HEK293 (cell line): ENCODE measurements around the gene UTP4.
A peak's percentile ranks its signal among the peaks of the same experiment; 100 is the strongest.

Experiments used
- GLIS1 ChIP-seq: fragments of 450-650 bp; formaldehyde crosslinking; IDR thresholded peaks from 2 replicates; pipeline ENCODE4 v1.5.1; 2016; ENCODE audit warnings: missing biosample characterization, missing genetic modification characterization
- IKZF3 ChIP-seq: fragments of 450-650 bp; IDR thresholded peaks from 2 replicates; pipeline ENCODE4 v1.5.0; 2018; ENCODE audit warnings: missing biosample characterization, mild to moderate bottlenecking, missing genetic modification characterization, moderate library complexity
- INSM2 ChIP-seq: fragments of 450-650 bp; formaldehyde crosslinking; IDR thresholded peaks from 2 replicates; pipeline ENCODE4 v1.5.1; 2016; ENCODE audit warnings: missing biosample characterization, missing genetic modification characterization
- KLF16 ChIP-seq: fragments of 450-650 bp; formaldehyde crosslinking; IDR thresholded peaks from 2 replicates; pipeline ENCODE4 v1.5.1; 2017; ENCODE audit warnings: missing biosample characterization, missing genetic modification characterization
- KLF9 ChIP-seq: fragments of 450-650 bp; formaldehyde crosslinking; IDR thresholded peaks from 2 replicates; pipeline ENCODE4 v1.5.1; 2016; ENCODE audit warnings: missing biosample characterization, missing genetic modification characterization, low read depth
- MYNN ChIP-seq: fragments of 450-650 bp; formaldehyde crosslinking; IDR thresholded peaks from 2 replicates; pipeline ENCODE4 v1.5.1; 2016; ENCODE audit warnings: missing biosample characterization, missing genetic modification characterization, borderline replicate concordance
- OVOL3 ChIP-seq: fragments of 450-650 bp; formaldehyde crosslinking; IDR thresholded peaks from 2 replicates; pipeline ENCODE4 v1.5.1; 2016; ENCODE audit warnings: missing biosample characterization, missing genetic modification characterization
- SP2 ChIP-seq: fragments of 450-650 bp; formaldehyde crosslinking; IDR thresholded peaks from 2 replicates; pipeline ENCODE4 v1.5.1; 2016; ENCODE audit warnings: missing biosample characterization, missing genetic modification characterization
- SP7 ChIP-seq: fragments of 450-650 bp; formaldehyde crosslinking; IDR thresholded peaks from 2 replicates; pipeline ENCODE4 v1.5.1; 2016; ENCODE audit warnings: missing biosample characterization, missing genetic modification characterization
- TSHZ1 ChIP-seq: fragments of 450-650 bp; formaldehyde crosslinking; IDR thresholded peaks from 2 replicates; pipeline ENCODE4 v1.5.1; 2016; ENCODE audit warnings: missing biosample characterization, missing genetic modification characterization, borderline replicate concordance
- YY2 ChIP-seq: fragments of 450-650 bp; formaldehyde crosslinking; IDR thresholded peaks from 2 replicates; pipeline ENCODE4 v1.5.1; 2016; ENCODE audit warnings: missing biosample characterization, missing genetic modification characterization
- ZBTB26 ChIP-seq: fragments of 450-650 bp; formaldehyde crosslinking; optimal IDR thresholded peaks from 2 replicates; pipeline ENCODE3; 2016; ENCODE audit warnings: missing biosample characterization, mild to moderate bottlenecking, missing genetic modification characterization
- ZBTB8A ChIP-seq: fragments of 450-650 bp; formaldehyde crosslinking; IDR thresholded peaks from 2 replicates; pipeline ENCODE4 v1.5.1; 2016; ENCODE audit warnings: missing biosample characterization, missing genetic modification characterization
- ZEB2 ChIP-seq: fragments of 450-650 bp; formaldehyde crosslinking; IDR thresholded peaks from 2 replicates; pipeline ENCODE4 v1.5.1; 2016; ENCODE audit warnings: missing biosample characterization, missing genetic modification characterization
- ZFP41 ChIP-seq: fragments of 450-650 bp; formaldehyde crosslinking; IDR thresholded peaks from 2 replicates; pipeline ENCODE4 v1.5.1; 2016; ENCODE audit warnings: missing biosample characterization, missing genetic modification characterization, borderline replicate concordance
- ZNF132 ChIP-seq: fragments of 450-650 bp; formaldehyde crosslinking; IDR thresholded peaks from 2 replicates; pipeline ENCODE4 v1.5.1; 2017; ENCODE audit warnings: missing biosample characterization, missing genetic modification characterization, borderline replicate concordance
- ZNF184 ChIP-seq: fragments of 450-650 bp; IDR thresholded peaks from 2 replicates; pipeline ENCODE4 v1.5.1; 2018; ENCODE audit warnings: missing biosample characterization, mild to moderate bottlenecking, missing genetic modification characterization
- ZNF202 ChIP-seq: fragments of 450-650 bp; formaldehyde crosslinking; IDR thresholded peaks from 2 replicates; pipeline ENCODE4 v1.5.1; 2016; ENCODE audit warnings: missing biosample characterization, missing genetic modification characterization, borderline replicate concordance
- ZNF239 ChIP-seq: fragments of 450-650 bp; formaldehyde crosslinking; IDR thresholded peaks from 2 replicates; pipeline ENCODE4 v1.5.1; 2016; ENCODE audit warnings: missing biosample characterization, missing genetic modification characterization
- ZNF350 ChIP-seq: fragments of 450-650 bp; formaldehyde crosslinking; IDR thresholded peaks from 2 replicates; pipeline ENCODE4 v1.5.0; 2017; ENCODE audit warnings: missing biosample characterization, mild to moderate bottlenecking, missing genetic modification characterization
- ZNF394 ChIP-seq: fragments of 450-650 bp; formaldehyde crosslinking; IDR thresholded peaks from 2 replicates; pipeline ENCODE4 v1.5.1; 2016; ENCODE audit warnings: missing biosample characterization, missing genetic modification characterization, mild to moderate bottlenecking, moderate library complexity, borderline replicate concordance
- ZNF433 ChIP-seq: fragments of 450-650 bp; formaldehyde crosslinking; IDR thresholded peaks from 2 replicates; pipeline ENCODE4 v1.5.1; 2016; ENCODE audit warnings: missing biosample characterization, missing genetic modification characterization, low read depth
- ZNF473 ChIP-seq: fragments of 450-650 bp; formaldehyde crosslinking; IDR thresholded peaks from 2 replicates; pipeline ENCODE4 v1.5.1; 2017; ENCODE audit warnings: missing biosample characterization, missing genetic modification characterization
- ZNF48 ChIP-seq: fragments of 450-650 bp; formaldehyde crosslinking; IDR thresholded peaks from 2 replicates; pipeline ENCODE4 v1.5.1; 2016; ENCODE audit warnings: missing biosample characterization, missing genetic modification characterization
- ZNF600 ChIP-seq: fragments of 450-650 bp; formaldehyde crosslinking; IDR thresholded peaks from 2 replicates; pipeline ENCODE4 v1.5.1; 2016; ENCODE audit warnings: missing biosample characterization, missing genetic modification characterization
- ZNF639 ChIP-seq: fragments of 450-650 bp; formaldehyde crosslinking; IDR thresholded peaks from 2 replicates; pipeline ENCODE4 v1.5.1; 2016; ENCODE audit warnings: missing biosample characterization, missing genetic modification characterization
- ZNF654 ChIP-seq: fragments of 450-650 bp; formaldehyde crosslinking; IDR thresholded peaks from 2 replicates; pipeline ENCODE4 v1.5.1; 2016; ENCODE audit warnings: low read depth, missing biosample characterization, missing genetic modification characterization
- ZNF692 ChIP-seq: fragments of 450-650 bp; formaldehyde crosslinking; IDR thresholded peaks from 2 replicates; pipeline ENCODE4 v1.5.1; 2016; ENCODE audit warnings: missing biosample characterization, missing genetic modification characterization
- ZNF768 ChIP-seq: fragments of 450-650 bp; formaldehyde crosslinking; IDR thresholded peaks from 2 replicates; pipeline ENCODE4 v1.5.1; 2018; ENCODE audit warnings: missing biosample characterization, mild to moderate bottlenecking, missing genetic modification characterization

UTP4 gene

GRCh38 chr16:69186642-69187445, 54.4 kb downstream of the UTP4 start, which contains the start of gene SNTB2 (continued):
- TF ChIP-seq TSHZ1 (tag by site-specific recombination) (no peak), INSM2 (no peak), OVOL3 (no peak), ZNF394 (tag by site-specific recombination) (0 out of 2 replicates have a peak, but pooled peaks have one; percentile 36), ZNF639 (tag by site-specific recombination) (no peak), ZNF692 (tag by site-specific recombination) (peak; percentile 65; the same call in 1 of the 2 replicates), GLIS1 (tag by site-specific recombination) (0 out of 2 replicates have a peak, but pooled peaks have one; percentile 21), SP7 (tag by site-specific recombination) (peak; percentile 23), YY2 (tag by site-specific recombination) (0 out of 2 replicates have a peak, but pooled peaks have one; percentile 20), ZNF350 (no peak), KLF9 (peak; percentile 98), ZNF202 (tag by site-specific recombination) (no peak), ZNF132 (tag by site-specific recombination) (no peak), ZFP41 (no peak), ZNF768 (no peak), KLF16 (tag by site-specific recombination) (peak; percentile 83; the same call in 1 of the 2 replicates), SP2 (peak; percentile 74), ZNF600 (peak; percentile 64; the same call in 1 of the 2 replicates), ZNF239 (tag by site-specific recombination) (no peak), ZBTB8A (tag by site-specific recombination) (0 out of 2 replicates have a peak, but pooled peaks have one; percentile 39), ZNF48 (tag by site-specific recombination) (no peak), ZNF433 (tag by site-specific recombination) (no peak), IKZF3 (peak; percentile 97), ZNF473 (no peak), ZEB2 (0 out of 2 replicates have a peak, but pooled peaks have one; percentile 32), ZNF184 (tag by site-specific recombination) (no peak), ZNF654 (no peak), ZBTB26 (tag by site-specific recombination) (peak; percentile 54), MYNN (tag by site-specific recombination) (no peak)
